BLaER1 (cell line): ENCODE data around the gene C18orf54.
"Not testable (repeated sequence)": the region's sequence is repeated elsewhere in the genome, so short reads cannot be mapped to it uniquely, and the experiment has no call there.

Experiments used
- H3K27ac ChIP-seq: shearing (Covaris generic); formaldehyde crosslinking; 2 replicates; pipeline ENCODE4 v1.8.1; 2022
- H3K27me3 ChIP-seq: shearing (Covaris generic); formaldehyde crosslinking; 2 replicates; pipeline ENCODE4 v1.8.1; 2022
- H3K36me3 ChIP-seq: shearing (Covaris generic); formaldehyde crosslinking; 2 replicates; pipeline ENCODE4 v1.8.1; 2022
- H3K4me1 ChIP-seq: shearing (Covaris generic); formaldehyde crosslinking; 2 replicates; pipeline ENCODE4 v1.8.1; 2022
- H3K4me2 ChIP-seq: shearing (Covaris generic); formaldehyde crosslinking; 2 replicates; pipeline ENCODE4 v1.8.1; 2022
- H3K4me3 ChIP-seq: shearing (Covaris generic); formaldehyde crosslinking; 2 replicates; pipeline ENCODE4 v1.8.1; 2022
- H3K9ac ChIP-seq: shearing (Covaris generic); formaldehyde crosslinking; 2 replicates; pipeline ENCODE4 v1.8.1; 2022
- H3K9me3 ChIP-seq: shearing (Covaris generic); formaldehyde crosslinking; 2 replicates; pipeline ENCODE4 v1.8.1; 2022
- H4K20me1 ChIP-seq: shearing (Covaris generic); formaldehyde crosslinking; 2 replicates; pipeline ENCODE4 v1.8.1; 2022
- Cebpa-rat ChIP-seq: shearing (Covaris generic); IDR thresholded peaks from 2 replicates; pipeline ENCODE4 v1.8.1; 2022

The C18orf54 gene

GRCh38 chr18:54357660-54358494 lies at the start of gene C18orf54, which contains the start of gene STARD6:
C18orf54 (plus strand) TSS chr18:54357906; CDS start chr18:54360573, 2,667 bp downstream.
STARD6 (minus strand) TSS chr18:54357858; CDS start chr18:54354573, 3,285 bp downstream.
- Histone ChIP-seq H3K27ac (peak within 1 kb of the TSS; percentile 88), H3K9ac (peak within 1 kb of the TSS; percentile 91), H3K27me3 (no peaks in the 10 kb centered on the region), H4K20me1 (no peaks in the 10 kb centered on the region), H3K4me2 (peak within 1 kb of the TSS; percentile 77), H3K4me3 (peak within 1 kb of the TSS; percentile 95), H3K9me3 (no peaks in the 10 kb centered on the region), H3K4me1 (peaks cover 19% of the 10 kb centered on the region), H3K36me3 (peaks cover 20% of the 10 kb centered on the region)
- TF ChIP-seq Cebpa-rat: no peak

GRCh38 chr18:54309564-54309963 lies 48.1 kb upstream of the C18orf54 start:
- not testable (repeated sequence) for H3K4me3 ChIP-seq, H3K4me2 ChIP-seq

GRCh38 chr18:54316071-54316820 lies 41.5 kb upstream of the C18orf54 start:
- no peak overlapping the region for H3K27ac ChIP-seq
- no peaks in the 10 kb centered on the region for H3K27me3 ChIP-seq
- H3K4me2 ChIP-seq: no peak overlapping the region

More at GRCh38 chr18:54309564-54309963, 48.1 kb upstream of the C18orf54 start:
- not testable (repeated sequence) for H3K27me3 ChIP-seq, H3K4me1 ChIP-seq, H3K9ac ChIP-seq, H3K36me3 ChIP-seq, H3K9me3 ChIP-seq, H4K20me1 ChIP-seq, H3K27ac ChIP-seq

GRCh38 chr18:54323561-54323960 lies 34.1 kb upstream of the C18orf54 start:
- no peaks in the 10 kb centered on the region for H3K9me3 ChIP-seq
- H3K27me3 ChIP-seq: no peaks in the 10 kb centered on the region
- no peak overlapping the region for H3K4me3 ChIP-seq
- H3K4me1 ChIP-seq: no peaks in the 10 kb centered on the region
- H3K4me2 ChIP-seq: no peak overlapping the region
- H3K27ac ChIP-seq: no peak overlapping the region
- no peaks in the 10 kb centered on the region for H4K20me1 ChIP-seq
- H3K36me3 ChIP-seq: no peaks in the 10 kb centered on the region
- TF ChIP-seq Cebpa-rat: no peak
- H3K9ac ChIP-seq: no peak overlapping the region

More at GRCh38 chr18:54316071-54316820, 41.5 kb upstream of the C18orf54 start:
- Histone ChIP-seq H4K20me1 (no peaks in the 10 kb centered on the region), H3K9me3 (no peaks in the 10 kb centered on the region), H3K4me1 (no peaks in the 10 kb centered on the region), H3K36me3 (no peaks in the 10 kb centered on the region), H3K4me3 (no peak overlapping the region), H3K9ac (no peak overlapping the region)
- no peak for TF ChIP-seq Cebpa-rat

DNA sequence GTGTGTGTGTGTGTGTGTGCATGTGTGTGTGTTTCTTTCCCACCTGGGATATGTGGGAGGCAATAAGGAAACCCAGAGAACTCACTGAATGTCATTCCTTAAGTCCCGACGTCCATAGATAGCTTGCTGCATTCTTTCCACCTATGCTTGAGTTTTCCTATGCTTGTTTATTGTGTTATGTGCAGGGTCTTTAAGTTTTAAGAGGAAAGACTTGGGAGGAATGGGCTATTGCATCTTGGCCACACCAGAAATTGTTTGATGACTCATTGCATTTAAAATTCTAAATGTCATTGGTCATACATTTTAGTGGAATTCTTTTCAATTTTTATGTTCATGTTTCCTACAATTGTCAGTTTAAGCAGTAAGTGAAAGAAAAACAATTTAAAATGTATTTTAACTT lies 33.7 kb upstream of the C18orf54 start:
- no peaks in the 10 kb centered on the region for H3K9me3 ChIP-seq
- no peaks in the 10 kb centered on the region for H3K4me1 ChIP-seq
- H3K27me3 ChIP-seq: no peaks in the 10 kb centered on the region
- no peaks in the 10 kb centered on the region for H4K20me1 ChIP-seq
- H3K27ac ChIP-seq: no peak overlapping the region
- no peak overlapping the region for H3K9ac ChIP-seq
- H3K4me3 ChIP-seq: no peak overlapping the region
- H3K36me3 ChIP-seq: no peaks in the 10 kb centered on the region
- no peak overlapping the region for H3K4me2 ChIP-seq
- no peak for TF ChIP-seq Cebpa-rat

- Histone ChIP-seq H3K27ac (no peak overlapping the region), H3K4me3 (no peak overlapping the region)
Observed at GRCh38 chr18:54327818-54328217, 29.9 kb upstream of the C18orf54 start.

DNA sequence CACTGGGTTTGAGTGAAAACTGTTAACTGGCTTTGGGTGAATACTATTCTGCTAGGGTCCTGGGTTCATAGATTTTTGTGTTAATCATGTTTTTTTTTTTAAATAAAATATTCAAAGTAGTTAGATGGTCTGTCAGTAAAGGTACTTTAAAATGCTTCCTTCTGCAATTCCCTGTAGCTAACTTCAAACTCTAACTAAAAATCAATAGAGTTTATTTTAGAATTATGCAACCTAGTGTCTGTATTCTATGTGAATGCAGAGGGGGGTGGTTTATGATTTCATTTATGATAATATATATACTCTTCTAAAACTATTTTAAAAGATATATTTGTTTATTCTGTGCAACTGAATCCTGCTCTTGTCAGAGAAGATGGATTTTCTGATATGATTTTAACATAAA lies 27.9 kb upstream of the C18orf54 start:
- Histone ChIP-seq H3K27ac (no peak overlapping the region), H3K36me3 (no peaks in the 10 kb centered on the region), H3K4me1 (no peaks in the 10 kb centered on the region), H3K4me3 (no peak overlapping the region), H3K27me3 (no peaks in the 10 kb centered on the region), H4K20me1 (no peaks in the 10 kb centered on the region), H3K9ac (no peak overlapping the region), H3K4me2 (no peak overlapping the region), H3K9me3 (no peaks in the 10 kb centered on the region)
- no peak for TF ChIP-seq Cebpa-rat

More at GRCh38 chr18:54327818-54328217, 29.9 kb upstream of the C18orf54 start:
- Histone ChIP-seq H3K9ac (no peak overlapping the region), H3K4me2 (no peak overlapping the region), H3K36me3 (no peaks in the 10 kb centered on the region), H4K20me1 (no peaks in the 10 kb centered on the region), H3K27me3 (no peaks in the 10 kb centered on the region), H3K4me1 (no peaks in the 10 kb centered on the region), H3K9me3 (no peaks in the 10 kb centered on the region)
- no peak for TF ChIP-seq Cebpa-rat

DNA sequence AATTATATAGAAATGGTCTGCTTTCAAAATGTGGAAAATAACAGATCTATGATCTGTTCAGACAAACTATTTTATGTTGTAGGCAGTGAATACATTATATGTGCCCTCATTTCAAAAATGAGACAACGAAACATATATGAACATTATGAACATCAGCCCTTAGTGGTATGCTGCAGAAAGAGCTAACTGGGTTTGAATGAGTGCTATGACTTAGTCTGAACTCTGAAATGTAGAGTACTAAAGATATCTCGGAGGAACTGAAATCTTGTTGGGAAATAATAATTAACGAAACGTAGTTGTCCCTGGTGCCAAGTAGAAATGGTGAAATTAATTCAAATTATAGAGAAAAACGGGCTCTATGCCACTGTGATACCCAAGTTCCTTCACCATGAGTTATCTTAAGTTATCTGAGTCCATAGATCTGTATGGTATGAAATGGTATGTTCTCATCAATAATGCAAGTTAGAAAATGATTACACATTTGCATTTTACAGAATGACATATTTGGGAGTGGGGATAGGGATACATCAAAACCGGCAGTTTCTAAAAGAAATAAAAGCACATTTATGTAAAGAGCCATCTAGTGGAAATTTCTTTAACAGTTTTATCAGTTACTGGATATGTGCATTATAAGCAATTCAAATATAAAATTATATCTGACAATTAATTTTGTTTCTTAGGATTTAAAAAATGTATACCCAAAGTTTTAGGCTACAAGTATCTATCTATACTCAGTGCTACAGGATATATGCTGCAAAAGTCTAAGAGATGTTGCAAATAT lies 26.7 kb upstream of the C18orf54 start:
- Histone ChIP-seq H3K27ac (no peak overlapping the region), H4K20me1 (no peaks in the 10 kb centered on the region), H3K27me3 (no peaks in the 10 kb centered on the region), H3K36me3 (no peaks in the 10 kb centered on the region), H3K4me1 (no peaks in the 10 kb centered on the region), H3K4me2 (no peak overlapping the region), H3K9ac (no peak overlapping the region), H3K4me3 (no peak overlapping the region), H3K9me3 (no peaks in the 10 kb centered on the region)
- TF ChIP-seq Cebpa-rat: no peak

DNA sequence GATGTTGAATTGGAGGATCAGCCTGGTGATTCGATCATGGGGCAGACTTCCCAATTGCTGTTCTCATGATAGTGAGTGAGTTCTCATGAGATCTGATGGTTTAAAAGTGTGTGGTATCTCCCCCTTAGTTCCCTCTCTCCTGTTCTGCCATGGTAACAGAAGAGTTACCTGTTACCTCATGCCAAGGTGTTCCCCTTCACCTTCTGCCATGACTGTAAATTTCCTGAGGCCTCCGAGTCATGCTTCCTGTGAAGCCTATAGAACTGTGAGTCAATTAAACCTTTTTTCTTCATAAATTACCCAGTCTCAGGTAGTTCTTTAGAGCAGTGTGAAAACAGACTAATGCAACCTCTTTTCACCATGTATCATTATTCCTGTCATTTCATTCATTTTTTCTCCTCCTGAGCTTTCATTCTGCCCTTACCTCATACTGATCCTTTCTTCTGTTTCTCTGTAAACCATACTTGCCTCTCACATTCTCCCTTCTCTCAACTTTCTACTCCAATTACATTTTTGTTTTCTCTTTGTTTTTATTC lies 22.0 kb upstream of the C18orf54 start:
- Histone ChIP-seq H3K27ac (no peak overlapping the region), H3K27me3 (no peaks in the 10 kb centered on the region)

More for the DNA sequence above, 22.0 kb upstream of the C18orf54 start:
- no peak overlapping the region for H3K9ac ChIP-seq
- TF ChIP-seq Cebpa-rat: no peak
- H4K20me1 ChIP-seq: no peaks in the 10 kb centered on the region
- H3K4me2 ChIP-seq: no peak overlapping the region
- H3K4me3 ChIP-seq: no peak overlapping the region
- no peaks in the 10 kb centered on the region for H3K36me3 ChIP-seq
- H3K9me3 ChIP-seq: peaks cover 7% of the 10 kb centered on the region; the same call in 1 of the 2 replicates
- no peaks in the 10 kb centered on the region for H3K4me1 ChIP-seq
